HepG2 (cell line): ENCODE measurements around the gene PRR33. TPM values are rescaled to one million over a fixed set of nuclear protein-coding genes. Genes with fewer than 3 reads are reported as not detected.

ENCODE experiments used
- ATM ChIP-seq: fragments of 450-650 bp; IDR thresholded peaks from 2 replicates; pipeline ENCODE4 v1.7.1; 2017; ENCODE audit warnings: mild to moderate bottlenecking, borderline replicate concordance
- CEBPZ ChIP-seq: IDR thresholded peaks from 2 replicates; pipeline ENCODE4 v1.6.1; 2012; ENCODE audit warnings: low read length, improper control_type of control experiment
- ELF1 ChIP-seq: sonication (generic); formaldehyde crosslinking; IDR thresholded peaks from 2 replicates; pipeline ENCODE4 v1.4.0; 2020; ENCODE audit warnings: missing genetic modification reagents
- ESRRA ChIP-seq: sonication (generic); formaldehyde crosslinking; IDR thresholded peaks from 2 replicates; pipeline ENCODE4 v1.5.1; 2020; ENCODE audit warnings: mild to moderate bottlenecking, low read depth, missing genetic modification reagents
- IRX3 ChIP-seq: sonication (generic); formaldehyde crosslinking; IDR thresholded peaks from 2 replicates; pipeline ENCODE4 v1.8.1; 2023; ENCODE audit warnings: mild to moderate bottlenecking, low read depth, missing genetic modification reagents, borderline replicate concordance
- ZNF264 ChIP-seq: sonication (generic); formaldehyde crosslinking; IDR thresholded peaks from 2 replicates; pipeline ENCODE4 v1.4.0; 2020; ENCODE audit warnings: missing genetic modification reagents
- ZNF574 ChIP-seq: sonication (generic); formaldehyde crosslinking; IDR thresholded peaks from 2 replicates; pipeline ENCODE4 v1.4.0; 2020; ENCODE audit warnings: missing genetic modification reagents
- polyA plus RNA-seq, 8 experiments: library from polyadenylated mRNA; depleted of rRNA in 3 of 8; stranded (reverse) in 7 of 8; unstranded in 1 of 8; fragments of >200 nt; fragmentation: Illumina TruSeq in 4 of 8; extraction: Trizol in 4 of 8; gene quantifications; 2 replicates each; pipeline versions ENCODE4 v1.2.1 to v1.2.3, GENCODE V29; 2011 to 2016; ENCODE audit warnings: low read depth in 4 of 8, missing spikeins in 1 of 8, mixed read lengths in 1 of 8; ENCODE audit not compliant: insufficient read depth in 1 of 8
- total RNA-seq, 5 experiments: library from RNA; depleted of rRNA; stranded (reverse); fragments of >200 nt; fragmentation: Illumina TruSeq; extraction: Trizol; gene quantifications; 2 replicates each; pipeline ENCODE4 v1.2.3, GENCODE V29; 2016; ENCODE audit warnings: low read depth in 1 of 5
- TF ChIP-seq, protein P1 (sequence below): sonication (generic); formaldehyde crosslinking; IDR thresholded peaks from 2 replicates; pipeline ENCODE4 v1.9.0; 2021; ENCODE audit warnings: mild to moderate bottlenecking, missing genetic modification reagents
- TF ChIP-seq, protein P2 (sequence below): sonication (generic); formaldehyde crosslinking; IDR thresholded peaks from 2 replicates; pipeline ENCODE4 v1.4.0; 2020; ENCODE audit warnings: mild to moderate bottlenecking, missing genetic modification reagents, borderline replicate concordance

The PRR33 gene
- total and polyA plus RNA-seq, 2 of the 13 experiments (the other 11 are each of a cell fraction or from before 2014, with no cell fraction given) = not detected

DNA sequence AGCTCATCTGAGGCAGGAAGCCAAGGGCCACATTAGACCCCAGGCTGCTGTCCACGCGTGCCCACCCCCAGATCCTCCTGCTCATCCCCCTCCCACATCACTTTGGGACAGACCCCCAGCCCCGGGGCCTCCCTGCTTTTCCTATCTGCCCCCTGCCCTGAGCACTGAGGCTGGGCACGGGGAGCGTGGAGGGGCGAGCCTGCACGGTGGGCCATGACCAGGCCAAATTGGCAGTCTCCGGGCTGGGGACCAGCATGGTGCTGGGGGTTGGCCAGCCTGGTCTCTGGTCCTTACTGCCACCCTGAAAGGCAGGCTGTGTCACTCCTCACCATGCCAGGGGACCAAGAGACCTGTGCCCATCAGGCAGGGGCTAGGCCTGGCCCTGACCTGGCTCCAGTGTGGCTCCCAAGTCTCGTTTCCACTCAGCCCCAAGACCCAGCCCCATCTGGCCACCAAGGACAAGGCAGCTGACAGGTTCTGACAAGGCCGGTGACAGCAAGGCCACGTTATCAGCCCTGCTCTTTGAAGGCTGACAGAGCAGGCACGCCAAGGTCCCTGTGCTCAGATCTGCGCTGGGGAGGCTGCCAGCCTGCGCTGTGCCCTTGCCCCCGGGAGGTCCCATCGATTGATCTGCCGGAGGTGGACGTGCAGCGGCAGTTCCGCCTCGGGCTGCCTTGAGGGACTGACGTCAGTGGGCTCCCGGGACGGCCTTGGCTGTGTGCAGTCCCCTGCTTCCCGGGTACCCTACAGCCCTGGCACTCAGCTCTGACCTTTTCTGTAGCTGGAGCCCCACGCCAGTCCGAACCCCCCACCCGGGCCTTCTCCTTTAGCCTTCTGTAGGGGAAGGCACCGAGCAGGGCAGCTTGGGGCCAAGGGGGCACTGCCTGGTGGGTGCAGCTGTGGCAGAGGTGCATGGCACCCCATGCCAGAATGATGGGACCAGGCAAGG lies 49.3 kb downstream of the PRR33 start (continued):
- TF ChIP-seq, protein P1, sequence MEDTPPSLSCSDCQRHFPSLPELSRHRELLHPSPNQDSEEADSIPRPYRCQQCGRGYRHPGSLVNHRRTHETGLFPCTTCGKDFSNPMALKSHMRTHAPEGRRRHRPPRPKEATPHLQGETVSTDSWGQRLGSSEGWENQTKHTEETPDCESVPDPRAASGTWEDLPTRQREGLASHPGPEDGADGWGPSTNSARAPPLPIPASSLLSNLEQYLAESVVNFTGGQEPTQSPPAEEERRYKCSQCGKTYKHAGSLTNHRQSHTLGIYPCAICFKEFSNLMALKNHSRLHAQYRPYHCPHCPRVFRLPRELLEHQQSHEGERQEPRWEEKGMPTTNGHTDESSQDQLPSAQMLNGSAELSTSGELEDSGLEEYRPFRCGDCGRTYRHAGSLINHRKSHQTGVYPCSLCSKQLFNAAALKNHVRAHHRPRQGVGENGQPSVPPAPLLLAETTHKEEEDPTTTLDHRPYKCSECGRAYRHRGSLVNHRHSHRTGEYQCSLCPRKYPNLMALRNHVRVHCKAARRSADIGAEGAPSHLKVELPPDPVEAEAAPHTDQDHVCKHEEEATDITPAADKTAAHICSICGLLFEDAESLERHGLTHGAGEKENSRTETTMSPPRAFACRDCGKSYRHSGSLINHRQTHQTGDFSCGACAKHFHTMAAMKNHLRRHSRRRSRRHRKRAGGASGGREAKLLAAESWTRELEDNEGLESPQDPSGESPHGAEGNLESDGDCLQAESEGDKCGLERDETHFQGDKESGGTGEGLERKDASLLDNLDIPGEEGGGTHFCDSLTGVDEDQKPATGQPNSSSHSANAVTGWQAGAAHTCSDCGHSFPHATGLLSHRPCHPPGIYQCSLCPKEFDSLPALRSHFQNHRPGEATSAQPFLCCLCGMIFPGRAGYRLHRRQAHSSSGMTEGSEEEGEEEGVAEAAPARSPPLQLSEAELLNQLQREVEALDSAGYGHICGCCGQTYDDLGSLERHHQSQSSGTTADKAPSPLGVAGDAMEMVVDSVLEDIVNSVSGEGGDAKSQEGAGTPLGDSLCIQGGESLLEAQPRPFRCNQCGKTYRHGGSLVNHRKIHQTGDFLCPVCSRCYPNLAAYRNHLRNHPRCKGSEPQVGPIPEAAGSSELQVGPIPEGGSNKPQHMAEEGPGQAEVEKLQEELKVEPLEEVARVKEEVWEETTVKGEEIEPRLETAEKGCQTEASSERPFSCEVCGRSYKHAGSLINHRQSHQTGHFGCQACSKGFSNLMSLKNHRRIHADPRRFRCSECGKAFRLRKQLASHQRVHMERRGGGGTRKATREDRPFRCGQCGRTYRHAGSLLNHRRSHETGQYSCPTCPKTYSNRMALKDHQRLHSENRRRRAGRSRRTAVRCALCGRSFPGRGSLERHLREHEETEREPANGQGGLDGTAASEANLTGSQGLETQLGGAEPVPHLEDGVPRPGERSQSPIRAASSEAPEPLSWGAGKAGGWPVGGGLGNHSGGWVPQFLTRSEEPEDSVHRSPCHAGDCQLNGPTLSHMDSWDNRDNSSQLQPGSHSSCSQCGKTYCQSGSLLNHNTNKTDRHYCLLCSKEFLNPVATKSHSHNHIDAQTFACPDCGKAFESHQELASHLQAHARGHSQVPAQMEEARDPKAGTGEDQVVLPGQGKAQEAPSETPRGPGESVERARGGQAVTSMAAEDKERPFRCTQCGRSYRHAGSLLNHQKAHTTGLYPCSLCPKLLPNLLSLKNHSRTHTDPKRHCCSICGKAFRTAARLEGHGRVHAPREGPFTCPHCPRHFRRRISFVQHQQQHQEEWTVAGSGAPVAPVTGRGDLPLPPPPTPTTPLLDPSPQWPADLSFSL (CRISPR knock-in tag) = no peak
- TF ChIP-seq CEBPZ (no peak), IRX3 (CRISPR knock-in tag) (no peak), ELF1 (CRISPR knock-in tag) (peak; percentile 87), ZNF264 (no peak), ESRRA (peak; percentile 93), ATM (no peak), ZNF574 (CRISPR knock-in tag) (peak; percentile 78)
- TF ChIP-seq, protein P2, sequence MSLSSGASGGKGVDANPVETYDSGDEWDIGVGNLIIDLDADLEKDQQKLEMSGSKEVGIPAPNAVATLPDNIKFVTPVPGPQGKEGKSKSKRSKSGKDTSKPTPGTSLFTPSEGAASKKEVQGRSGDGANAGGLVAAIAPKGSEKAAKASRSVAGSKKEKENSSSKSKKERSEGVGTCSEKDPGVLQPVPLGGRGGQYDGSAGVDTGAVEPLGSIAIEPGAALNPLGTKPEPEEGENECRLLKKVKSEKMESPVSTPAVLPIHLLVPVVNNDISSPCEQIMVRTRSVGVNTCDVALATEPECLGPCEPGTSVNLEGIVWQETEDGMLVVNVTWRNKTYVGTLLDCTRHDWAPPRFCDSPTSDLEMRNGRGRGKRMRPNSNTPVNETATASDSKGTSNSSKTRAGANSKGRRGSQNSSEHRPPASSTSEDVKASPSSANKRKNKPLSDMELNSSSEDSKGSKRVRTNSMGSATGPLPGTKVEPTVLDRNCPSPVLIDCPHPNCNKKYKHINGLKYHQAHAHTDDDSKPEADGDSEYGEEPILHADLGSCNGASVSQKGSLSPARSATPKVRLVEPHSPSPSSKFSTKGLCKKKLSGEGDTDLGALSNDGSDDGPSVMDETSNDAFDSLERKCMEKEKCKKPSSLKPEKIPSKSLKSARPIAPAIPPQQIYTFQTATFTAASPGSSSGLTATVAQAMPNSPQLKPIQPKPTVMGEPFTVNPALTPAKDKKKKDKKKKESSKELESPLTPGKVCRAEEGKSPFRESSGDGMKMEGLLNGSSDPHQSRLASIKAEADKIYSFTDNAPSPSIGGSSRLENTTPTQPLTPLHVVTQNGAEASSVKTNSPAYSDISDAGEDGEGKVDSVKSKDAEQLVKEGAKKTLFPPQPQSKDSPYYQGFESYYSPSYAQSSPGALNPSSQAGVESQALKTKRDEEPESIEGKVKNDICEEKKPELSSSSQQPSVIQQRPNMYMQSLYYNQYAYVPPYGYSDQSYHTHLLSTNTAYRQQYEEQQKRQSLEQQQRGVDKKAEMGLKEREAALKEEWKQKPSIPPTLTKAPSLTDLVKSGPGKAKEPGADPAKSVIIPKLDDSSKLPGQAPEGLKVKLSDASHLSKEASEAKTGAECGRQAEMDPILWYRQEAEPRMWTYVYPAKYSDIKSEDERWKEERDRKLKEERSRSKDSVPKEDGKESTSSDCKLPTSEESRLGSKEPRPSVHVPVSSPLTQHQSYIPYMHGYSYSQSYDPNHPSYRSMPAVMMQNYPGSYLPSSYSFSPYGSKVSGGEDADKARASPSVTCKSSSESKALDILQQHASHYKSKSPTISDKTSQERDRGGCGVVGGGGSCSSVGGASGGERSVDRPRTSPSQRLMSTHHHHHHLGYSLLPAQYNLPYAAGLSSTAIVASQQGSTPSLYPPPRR (CRISPR knock-in tag) = peak; percentile 94
